CD4-positive, alpha-beta memory T cell (primary cell): Measurements from ENCODE around the gene TEDC2. TPM values are rescaled to one million over a fixed set of nuclear protein-coding genes. Genes with fewer than 3 reads are reported as not detected.
"Not testable (repeated sequence)": the region's sequence is repeated elsewhere in the genome, so short reads cannot be mapped to it uniquely, and the experiment has no call there.

Experiments used
- CTCF ChIA-PET: fragments of 350-600 bp; sonication (Branson Sonifier 250); formaldehyde crosslinking; loops from one replicate; lab custom pipeline; 2021; ENCODE audit warnings: inconsistent platforms; ENCODE audit not compliant: partially characterized antibody; lab: Charles Lee
- POLR2A ChIA-PET: fragments of 350-600 bp; sonication (Branson Sonifier 250); formaldehyde crosslinking; loops from one replicate; lab custom pipeline; 2021; ENCODE audit not compliant: partially characterized antibody; lab: Charles Lee
- DNase-seq, 5 donors: peaks; one replicate each; pipeline versions ENCODE4 v3.0.0 to v3.0.0-alpha.2; 2020 to 2022; ENCODE audit warnings: mixed read lengths in 1 of 5
- H3K27ac ChIP-seq: one replicate; pipeline ENCODE4 v1.7.0; 2013; ENCODE audit warnings: low read depth, low read length
- H3K27me3 ChIP-seq: 2 replicates; pipeline ENCODE4 v1.7.0; 2013; ENCODE audit warnings: mild to moderate bottlenecking, low read length, moderate library complexity; ENCODE audit not compliant: insufficient read depth
- H3K36me3 ChIP-seq: 2 replicates; pipeline ENCODE4 v1.7.0; 2013; ENCODE audit warnings: mild to moderate bottlenecking, low read length, moderate library complexity; ENCODE audit not compliant: insufficient read depth
- H3K4me1 ChIP-seq: 2 replicates; pipeline ENCODE4 v1.7.0; 2013; ENCODE audit warnings: mild to moderate bottlenecking, low read length, moderate library complexity; ENCODE audit not compliant: insufficient read depth
- H3K4me3 ChIP-seq, 2 donors: one replicate each; pipeline ENCODE4 v1.7.0; 2013; ENCODE audit warnings: low read length in 2 of 2, mild to moderate bottlenecking in 1 of 2
- H3K9me3 ChIP-seq, 2 donors: one replicate each; pipeline ENCODE4 v1.7.0; 2013; ENCODE audit warnings: low read length in 2 of 2, control low read depth in 1 of 2; ENCODE audit not compliant: control insufficient read depth in 1 of 2
- H3K27ac Mint-ChIP-seq, 7 donors: one replicate each; pipeline ENCODE4 v1.8.0; 2020 to 2021; ENCODE audit warnings: mixed read lengths in 7 of 7, mild to moderate bottlenecking in 6 of 7, inconsistent platforms in 3 of 7, moderate library complexity in 3 of 7
- H3K27me3 Mint-ChIP-seq, 2 donors: one replicate each; pipeline ENCODE4 v1.8.0; 2020 to 2021; ENCODE audit warnings: mixed read lengths in 2 of 2
- H3K36me3 Mint-ChIP-seq, 2 donors: one replicate each; pipeline ENCODE4 v1.8.0; 2020 to 2021; ENCODE audit warnings: mixed read lengths in 2 of 2, inconsistent platforms in 1 of 2, mild to moderate bottlenecking in 1 of 2
- H3K4me1 Mint-ChIP-seq, 4 donors: one replicate each; pipeline ENCODE4 v1.8.0; 2020 to 2021; ENCODE audit warnings: mixed read lengths in 4 of 4, mild to moderate bottlenecking in 1 of 4
- H3K4me3 Mint-ChIP-seq, 8 donors: one replicate each; pipeline ENCODE4 v1.8.0; 2020 to 2021; ENCODE audit warnings: mixed read lengths in 8 of 8, mild to moderate bottlenecking in 7 of 8, moderate library complexity in 6 of 8, inconsistent platforms in 3 of 8
- H3K9me3 Mint-ChIP-seq, 8 donors: one replicate each; pipeline ENCODE4 v1.8.0; 2020 to 2021; ENCODE audit warnings: mixed read lengths in 8 of 8, mild to moderate bottlenecking in 5 of 8, inconsistent platforms in 3 of 8, moderate library complexity in 1 of 8
- intact Hi-C: fragments of 100-400 bp; cut with micrococcal nuclease; formaldehyde crosslinking; loops from one replicate; pipeline ENCODE4 v1.15.1; 2023
- polyA plus RNA-seq, 2 donors: library from polyadenylated mRNA; unstranded; fragments of 300-500 nt; fragmentation: Illumina TruSeq; gene quantifications; one replicate each; pipeline ENCODE4 v1.2.3, GENCODE V29; 2021
- total RNA-seq, 2 experiments: library from RNA; stranded (reverse); gene quantifications; one replicate each; pipeline ENCODE4 v1.2.3, GENCODE V29; 2021

Gene TEDC2
- total and polyA plus RNA-seq, 4 experiments from 2014 or later = 0.44 to 0.55 (median 0.44) TPM; not detected in 1

GRCh38 chr16:2438121-2438520, 21.8 kb upstream of the TEDC2 start:
- Histone ChIP-seq H3K27me3 (no peaks in the 10 kb centered on the region), H3K9me3 (no peaks in the 10 kb centered on the region), H3K36me3 (peaks cover under 1% of the 10 kb centered on the region), H3K27ac (no peak overlapping the region), H3K4me3 (no peak overlapping the region), H3K4me1 (peaks cover 3% of the 10 kb centered on the region)
- no peak for DNase-seq
- peaks cover 4 to 6% of the 10 kb centered on the region in 2 donors for H3K36me3 Mint-ChIP-seq
- H3K27me3 Mint-ChIP-seq = no peaks in the 10 kb centered on the region
- peaks cover 0 to 17% (median under 1%) of the 10 kb centered on the region in 4 donors for H3K4me1 Mint-ChIP-seq
- intact Hi-C loops = no loop called here
- H3K9me3 Mint-ChIP-seq = no peaks in the 10 kb centered on the region
- no peak overlapping the region for H3K27ac Mint-ChIP-seq
- POLR2A ChIA-PET = no interaction called here
- no peak overlapping the region for H3K4me3 Mint-ChIP-seq
- CTCF ChIA-PET = no interaction called here

GRCh38 chr16:2439598-2439997, 20.3 kb upstream of the TEDC2 start:
- Mint-ChIP-seq H3K9me3 (no peaks in the 10 kb centered on the region), H3K4me1 (peaks cover 0 to 17% (median under 1%) of the 10 kb centered on the region in 4 donors), H3K27me3 (no peaks in the 10 kb centered on the region), H3K36me3 (peaks cover 0 to 7% of the 10 kb centered on the region in 2 donors), H3K4me3 (no peak overlapping the region), H3K27ac (peak overlapping the region in 2 of 7 donors; percentile 17 to 86)
- CTCF ChIA-PET = no interaction called here
- Histone ChIP-seq H3K27me3 (no peaks in the 10 kb centered on the region), H3K36me3 (no peaks in the 10 kb centered on the region), H3K4me1 (peaks cover 3% of the 10 kb centered on the region), H3K27ac (no peak overlapping the region), H3K4me3 (no peak overlapping the region), H3K9me3 (no peaks in the 10 kb centered on the region)
- POLR2A ChIA-PET = no interaction called here
- no peak for DNase-seq
- intact Hi-C loops = no loop called here

- POLR2A ChIA-PET, H3K4me3 Mint-ChIP-seq, H3K4me1 ChIP-seq, H3K36me3 ChIP-seq, H3K4me3 ChIP-seq, H3K27ac ChIP-seq, H3K9me3 ChIP-seq, H3K27ac Mint-ChIP-seq, H3K9me3 Mint-ChIP-seq, DNase-seq, intact Hi-C loops, H3K27me3 ChIP-seq, H3K27me3 Mint-ChIP-seq: not testable (repeated sequence)
- CTCF ChIA-PET = interaction anchor here (0.8 to 1.2 kb wide), 3 partner anchors 11 to 17 kb away, joined by 3 read pairs; partner anchors contain the start of gene CCNF
- H3K36me3 Mint-ChIP-seq = peaks cover 2 to 13% of the 10 kb centered on the region in 2 donors
- peaks cover 0 to 17% (median under 1%) of the 10 kb centered on the region in 4 donors for H3K4me1 Mint-ChIP-seq
Measured at GRCh38 chr16:2441143-2441804, 18.6 kb upstream of the TEDC2 start.

- Mint-ChIP-seq H3K27ac (peak overlapping the region in 1 of 7 donors; percentile 29), H3K27me3 (no peaks in the 10 kb centered on the region), H3K4me3 (no peak overlapping the region), H3K4me1 (peaks cover 0 to 17% (median under 1%) of the 10 kb centered on the region in 4 donors), H3K9me3 (no peaks in the 10 kb centered on the region), H3K36me3 (peaks cover 12 to 21% of the 10 kb centered on the region in 2 donors)
- H3K4me1 ChIP-seq = peaks cover 3% of the 10 kb centered on the region
- no peak for DNase-seq
- ChIA-PET POLR2A (interaction anchor here (1.1 kb wide), 1 partner anchor 89 kb away, joined by 4 read pairs; no protein-coding TSS in a partner anchor), CTCF (interaction anchor here (0.6 to 0.7 kb wide), 2 partner anchors 13 to 164 kb away, joined by 3 read pairs; no protein-coding TSS in a partner anchor)
- H3K36me3 ChIP-seq = peaks cover 11% of the 10 kb centered on the region
- no peak overlapping the region for H3K27ac ChIP-seq
- intact Hi-C loops = no loop called here
- H3K9me3 ChIP-seq = no peaks in the 10 kb centered on the region
- no peak overlapping the region for H3K4me3 ChIP-seq
- no peaks in the 10 kb centered on the region for H3K27me3 ChIP-seq
Measured at GRCh38 chr16:2443555-2443954, 16.4 kb upstream of the TEDC2 start.

- CTCF ChIA-PET = no interaction called here
- DNase-seq = no peak
- Mint-ChIP-seq H3K9me3 (no peaks in the 10 kb centered on the region), H3K27ac (peak overlapping the region in 1 of 7 donors; percentile 12), H3K36me3 (peaks cover 20 to 32% of the 10 kb centered on the region in 2 donors), H3K27me3 (no peaks in the 10 kb centered on the region), H3K4me3 (no peak overlapping the region), H3K4me1 (no peaks in the 10 kb centered on the region)
- no peak overlapping the region for H3K27ac ChIP-seq
- H3K27me3 ChIP-seq = no peaks in the 10 kb centered on the region
- H3K9me3 ChIP-seq = no peaks in the 10 kb centered on the region
- POLR2A ChIA-PET = no interaction called here
- intact Hi-C loops = no loop called here
- H3K4me1 ChIP-seq = no peaks in the 10 kb centered on the region
- no peak overlapping the region for H3K4me3 ChIP-seq
- H3K36me3 ChIP-seq = peaks cover 17% of the 10 kb centered on the region
Measured at GRCh38 chr16:2447920-2448583, 11.9 kb upstream of the TEDC2 start.

- Histone ChIP-seq H3K27me3 (no peaks in the 10 kb centered on the region), H3K9me3 (no peaks in the 10 kb centered on the region), H3K4me1 (no peaks in the 10 kb centered on the region), H3K36me3 (peaks cover 17% of the 10 kb centered on the region), H3K4me3 (no peak overlapping the region), H3K27ac (no peak overlapping the region)
- Mint-ChIP-seq H3K4me3 (no peak overlapping the region), H3K36me3 (peaks cover 27 to 31% of the 10 kb centered on the region in 2 donors), H3K4me1 (no peaks in the 10 kb centered on the region), H3K27me3 (no peaks in the 10 kb centered on the region), H3K9me3 (no peaks in the 10 kb centered on the region), H3K27ac (no peak overlapping the region)
- ChIA-PET POLR2A (no interaction called here), CTCF (no interaction called here)
- DNase-seq = no peak
- intact Hi-C loops = no loop called here
Measured at GRCh38 chr16:2449118-2449517, 10.8 kb upstream of the TEDC2 start.

- H3K36me3 Mint-ChIP-seq = peaks cover 24 to 27% of the 10 kb centered on the region in 2 donors
- POLR2A ChIA-PET = no interaction called here
- Histone ChIP-seq H3K4me1 (no peaks in the 10 kb centered on the region), H3K27me3 (no peaks in the 10 kb centered on the region), H3K9me3 (no peaks in the 10 kb centered on the region), H3K36me3 (peaks cover 10% of the 10 kb centered on the region), H3K27ac (no peak overlapping the region), H3K4me3 (no peak overlapping the region)
- H3K4me3 Mint-ChIP-seq = no peak overlapping the region
- DNase-seq = no peak
- H3K4me1 Mint-ChIP-seq = no peaks in the 10 kb centered on the region
- intact Hi-C loops = no loop called here
- CTCF ChIA-PET = interaction anchor here (0.6 to 0.7 kb wide), 2 partner anchors 39 to 377 kb away, joined by 3 read pairs; no protein-coding TSS in a partner anchor
- H3K27me3 Mint-ChIP-seq = no peaks in the 10 kb centered on the region
- H3K27ac Mint-ChIP-seq = no peak overlapping the region
- H3K9me3 Mint-ChIP-seq = no peaks in the 10 kb centered on the region
Measured at GRCh38 chr16:2450535-2450934, 9.4 kb upstream of the TEDC2 start.
